Fibroblast of the aortic adventitia (primary cell): Measurements from ENCODE around the gene MAP1A. TPM values are rescaled to one million over a fixed set of nuclear protein-coding genes. Genes with fewer than 3 reads are reported as not detected.
A peak's percentile ranks its signal among the peaks of the same experiment; 100 is the strongest.

Experiments used
- DNase-seq: peaks from one replicate; pipeline ENCODE4 v3.0.0-alpha.2; 2010; ENCODE audit warnings: low read depth
- H3K4me3 ChIP-seq: 2 replicates; pipeline ENCODE4 v1.5.1; 2011; ENCODE audit warnings: low read depth, mild to moderate bottlenecking, control low read depth, low read length, moderate library complexity
- total RNA-seq: library from RNA; depleted of rRNA; stranded (reverse); fragments of >200 nt; gene quantifications from 2 replicates; pipeline ENCODE4 v1.2.3, GENCODE V29; 2012; ENCODE audit warnings: low replicate concordance
- TF ChIP-seq, protein P1 (sequence below): IDR thresholded peaks from 2 replicates; pipeline ENCODE4 v1.5.1; 2011; ENCODE audit warnings: mild to moderate bottlenecking, low read length, control low read depth, inconsistent platforms; ENCODE audit not compliant: insufficient read depth

Gene MAP1A
- total RNA-seq, 1 donor, result 108 TPM

- peak overlapping the region; percentile 73 for H3K4me3 ChIP-seq
- DNase-seq, result peak; percentile 63
- TF ChIP-seq, protein P1, sequence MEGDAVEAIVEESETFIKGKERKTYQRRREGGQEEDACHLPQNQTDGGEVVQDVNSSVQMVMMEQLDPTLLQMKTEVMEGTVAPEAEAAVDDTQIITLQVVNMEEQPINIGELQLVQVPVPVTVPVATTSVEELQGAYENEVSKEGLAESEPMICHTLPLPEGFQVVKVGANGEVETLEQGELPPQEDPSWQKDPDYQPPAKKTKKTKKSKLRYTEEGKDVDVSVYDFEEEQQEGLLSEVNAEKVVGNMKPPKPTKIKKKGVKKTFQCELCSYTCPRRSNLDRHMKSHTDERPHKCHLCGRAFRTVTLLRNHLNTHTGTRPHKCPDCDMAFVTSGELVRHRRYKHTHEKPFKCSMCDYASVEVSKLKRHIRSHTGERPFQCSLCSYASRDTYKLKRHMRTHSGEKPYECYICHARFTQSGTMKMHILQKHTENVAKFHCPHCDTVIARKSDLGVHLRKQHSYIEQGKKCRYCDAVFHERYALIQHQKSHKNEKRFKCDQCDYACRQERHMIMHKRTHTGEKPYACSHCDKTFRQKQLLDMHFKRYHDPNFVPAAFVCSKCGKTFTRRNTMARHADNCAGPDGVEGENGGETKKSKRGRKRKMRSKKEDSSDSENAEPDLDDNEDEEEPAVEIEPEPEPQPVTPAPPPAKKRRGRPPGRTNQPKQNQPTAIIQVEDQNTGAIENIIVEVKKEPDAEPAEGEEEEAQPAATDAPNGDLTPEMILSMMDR, result no peak
These were observed 531 bp upstream of the MAP1A start for GRCh38 chr15:43516801-43517353.

DNA sequence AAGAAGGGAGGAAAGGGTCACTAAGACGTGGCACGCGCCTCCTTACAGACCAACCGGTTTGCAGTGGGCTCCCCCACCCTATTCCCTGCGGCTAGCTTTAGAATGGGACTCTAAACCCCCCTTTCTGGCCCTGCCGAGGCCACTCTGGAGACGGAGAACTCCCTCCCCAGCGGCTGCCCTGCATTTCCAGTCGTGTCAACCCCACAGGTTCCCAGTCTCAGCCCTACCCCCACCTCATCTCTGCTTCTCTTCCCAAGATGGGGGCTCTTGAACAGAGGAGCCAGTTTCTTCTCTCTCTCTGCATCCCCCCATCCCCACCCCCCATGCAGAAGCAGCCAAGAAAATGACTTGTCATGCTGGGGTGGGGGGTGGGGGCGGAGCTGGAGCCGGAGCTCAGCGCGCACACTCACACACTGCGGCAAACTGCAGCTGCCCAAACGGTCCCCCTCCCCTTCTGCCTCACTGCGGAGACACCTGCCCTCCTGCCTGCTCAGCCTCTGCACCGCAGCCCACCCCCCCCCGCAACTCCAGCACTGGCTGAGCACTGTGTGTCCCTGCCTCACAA lies 871 bp downstream of the MAP1A start:
- TF ChIP-seq, protein P1, result no peak
- peak; percentile 40 for DNase-seq
- H3K4me3 ChIP-seq, result peak overlapping the region; percentile 73

DNA sequence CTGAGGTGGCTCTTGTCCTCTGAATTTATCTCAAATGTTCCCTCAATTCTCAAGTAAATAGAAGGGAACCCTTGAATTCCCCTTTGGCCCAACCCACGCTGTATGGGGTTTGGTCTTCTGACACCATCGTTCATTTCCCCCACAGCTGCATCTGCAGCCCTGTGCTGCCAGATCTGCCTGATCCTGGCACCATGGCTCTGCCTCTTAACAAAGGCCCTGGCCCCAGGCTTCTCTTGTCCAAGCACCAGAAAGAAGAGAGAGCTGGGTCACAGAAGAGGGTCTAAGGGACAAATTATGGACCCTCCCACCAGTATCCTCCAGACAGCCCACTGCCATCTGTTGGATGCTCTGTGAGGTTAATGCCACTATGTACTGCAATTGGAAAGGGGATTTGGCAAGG lies 1.8 kb downstream of the MAP1A start:
- DNase-seq, result no peak
- TF ChIP-seq, protein P1, result no peak
- peak overlapping the region; percentile 73 for H3K4me3 ChIP-seq

DNA sequence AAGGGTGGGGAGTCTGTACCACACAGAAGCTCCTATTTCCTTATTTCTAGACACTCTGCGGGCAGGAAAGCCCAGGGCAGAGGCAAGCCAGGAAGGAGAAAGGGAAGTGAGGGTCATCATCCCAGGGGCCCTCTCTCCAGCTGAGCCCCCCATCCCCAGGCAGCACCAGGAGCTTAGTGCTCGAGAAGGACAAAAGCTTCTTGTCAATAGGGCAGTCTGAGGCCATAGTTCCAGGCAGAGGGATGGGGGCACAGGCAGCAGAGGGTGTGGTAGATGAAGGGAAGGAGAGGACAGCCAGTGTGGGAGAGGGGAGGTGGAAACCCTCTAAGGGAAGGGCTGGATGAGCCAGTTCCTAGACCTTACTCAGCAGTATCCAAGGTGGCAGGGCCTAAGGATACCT lies 2.7 kb downstream of the MAP1A start:
- TF ChIP-seq, protein P1, result no peak
- H3K4me3 ChIP-seq, result peak overlapping the region; percentile 13
- DNase-seq, result no peak

GRCh38 chr15:43521419-43521818 lies 4.0 kb downstream of the MAP1A start:
- TF ChIP-seq, protein P1, result no peak
- H3K4me3 ChIP-seq, result no peak overlapping the region
- DNase-seq, result no peak

GRCh38 chr15:43522247-43522646 lies 4.8 kb downstream of the MAP1A start:
- DNase-seq, result no peak
- TF ChIP-seq, protein P1, result no peak
- no peak overlapping the region for H3K4me3 ChIP-seq

DNA sequence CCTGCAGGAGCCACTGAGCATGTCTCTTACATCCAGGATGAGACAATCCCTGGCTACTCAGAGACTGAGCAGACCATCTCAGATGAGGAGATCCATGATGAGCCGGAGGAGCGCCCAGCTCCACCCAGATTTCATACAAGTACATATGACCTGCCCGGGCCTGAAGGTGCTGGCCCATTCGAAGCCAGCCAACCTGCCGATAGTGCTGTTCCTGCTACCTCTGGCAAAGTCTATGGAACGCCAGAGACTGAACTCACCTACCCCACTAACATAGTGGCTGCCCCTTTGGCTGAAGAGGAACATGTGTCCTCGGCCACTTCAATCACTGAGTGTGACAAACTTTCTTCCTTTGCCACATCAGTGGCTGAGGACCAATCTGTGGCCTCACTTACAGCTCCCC lies 6.2 kb downstream of the MAP1A start:
- no peak for DNase-seq
- TF ChIP-seq, protein P1, result no peak
- no peak overlapping the region for H3K4me3 ChIP-seq
